Osteoblast (primary cell): ENCODE measurements around the gene SNX8. TPM values are rescaled to one million over a fixed set of nuclear protein-coding genes. Genes with fewer than 3 reads are reported as not detected.

Source experiments
- total RNA-seq: library from RNA; depleted of rRNA; stranded (reverse); fragments of >200 nt; gene quantifications from 2 replicates; pipeline ENCODE4 v1.2.3, GENCODE V29; 2012

Gene SNX8
- total RNA-seq, 1 donor, result 16.3 TPM

Other genes with a start within 250 kb of the SNX8 start
- 66.2 and 72.2 TPM in 2 replicates for gene MAD1L1, start 81.5 kb downstream of the SNX8 start, total RNA-seq
- gene MRM2, start 72.2 kb downstream of the SNX8 start, total RNA-seq, result 21.4 and 21.5 TPM in 2 replicates
- gene NUDT1, start 72.2 kb downstream of the SNX8 start, total RNA-seq, result 18.5 and 21.8 TPM in 2 replicates
- gene EIF3B, start 40.4 kb upstream of the SNX8 start, total RNA-seq, result 151 and 176 TPM in 2 replicates
- gene CHST12, start 89.2 kb upstream of the SNX8 start, total RNA-seq, result 3.8 and 4.0 TPM in 2 replicates
- gene GRIFIN, start 162.0 kb upstream of the SNX8 start, total RNA-seq, result not detected in 2 replicates
- 16.2 and 21.0 TPM in 2 replicates for gene LFNG, start 205.3 kb upstream of the SNX8 start, total RNA-seq
- gene BRAT1, start 241.1 kb upstream of the SNX8 start, total RNA-seq, result 23.9 and 28.2 TPM in 2 replicates
- gene IQCE, start 244.5 kb upstream of the SNX8 start, total RNA-seq, result 15.3 and 18.8 TPM in 2 replicates